ENCODE measurements around the gene PLEKHO2.
A peak's percentile ranks its signal among the peaks of the same experiment; 100 is the strongest.
"Not testable (repeated sequence)": the region's sequence is repeated elsewhere in the genome, so short reads cannot be mapped to it uniquely, and the experiment has no call there.

The PLEKHO2 gene

DNA sequence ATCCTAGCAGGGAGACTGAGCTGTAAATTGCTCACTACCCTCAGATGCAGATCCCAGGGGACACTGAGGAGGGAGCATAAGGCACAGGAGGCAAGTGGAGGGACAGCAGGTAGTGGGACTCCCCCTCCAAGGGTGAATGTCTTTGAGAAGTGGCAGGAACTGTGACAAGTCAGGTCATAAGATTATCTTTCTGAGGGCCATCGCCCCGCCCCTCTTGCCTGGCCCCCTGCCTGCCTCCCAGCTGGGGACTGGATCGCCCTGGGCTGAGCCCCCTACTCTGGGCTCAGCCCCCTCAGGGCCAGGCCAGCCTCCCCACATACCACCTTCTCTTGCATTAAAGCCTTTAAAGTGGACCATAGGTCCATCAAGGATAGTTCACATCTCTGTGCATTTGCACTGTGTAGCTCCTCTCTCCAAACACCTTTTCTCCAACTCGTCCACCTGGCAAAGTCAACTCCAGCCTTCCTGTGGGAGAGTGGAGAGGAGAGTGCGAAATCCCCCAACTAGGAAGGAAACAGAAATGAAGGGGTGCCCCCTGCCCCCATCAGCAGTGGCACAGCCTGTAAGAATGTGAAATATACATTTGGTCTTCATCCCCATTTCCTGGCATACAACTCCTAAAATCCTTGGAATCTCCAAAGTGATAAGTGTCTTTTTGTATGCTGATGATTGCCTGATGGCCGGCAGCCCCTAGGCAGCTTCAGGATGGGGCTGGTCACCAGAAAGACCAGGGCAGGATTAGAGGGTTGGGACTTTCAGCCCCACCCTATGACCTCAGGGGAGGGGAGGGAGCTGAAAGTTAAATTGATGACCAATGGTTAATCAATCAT, 31.0 kb upstream of the PLEKHO2 start:
- Mint-ChIP-seq H3K36me3 (no peaks in the 10 kb centered on the region), H3K4me3 (no peak overlapping the region), H3K27ac (peak overlapping the region; percentile 90), H3K27me3 (peaks cover 0 to 6% of the 10 kb centered on the region in 2 donors), H3K9me3 (no peaks in the 10 kb centered on the region), H3K4me1 (peaks cover 41 to 56% of the 10 kb centered on the region in 2 donors)
- ATAC-seq (replicated peaks) (peak in 1 of 2 donors; percentile 28), DNase-seq (peak; percentile 24)

DNA sequence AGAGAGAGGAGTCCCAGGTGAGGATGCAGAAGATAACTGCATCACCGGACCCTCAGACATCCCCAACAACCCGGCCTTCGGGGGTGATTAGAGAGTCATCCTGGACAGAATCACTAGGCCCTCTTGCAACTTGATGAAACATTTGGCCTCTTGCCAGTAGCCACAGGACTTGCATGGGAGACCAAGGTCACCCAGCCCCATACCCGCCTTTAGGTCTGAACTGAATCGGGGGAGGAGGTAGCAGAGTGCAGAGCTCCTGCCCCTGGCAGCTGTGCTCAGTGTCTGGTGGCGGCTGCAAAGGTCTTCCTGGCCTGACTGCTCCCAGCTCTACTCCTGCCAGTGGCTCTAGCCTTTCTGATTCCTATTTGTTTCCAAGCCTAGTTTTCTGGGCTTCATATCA, 28.6 kb upstream of the PLEKHO2 start:
- H3K27ac Mint-ChIP-seq: peak overlapping the region; percentile 47
- H3K9me3 Mint-ChIP-seq: no peaks in the 10 kb centered on the region
- peak overlapping the region; percentile 19 to 49 for H3K4me3 Mint-ChIP-seq
- peaks cover 0 to 6% of the 10 kb centered on the region in 2 donors for H3K36me3 Mint-ChIP-seq
- DNase-seq (peak; percentile 55), ATAC-seq (replicated peaks) (peak; percentile 62 to 66)
- peaks cover 42 to 58% of the 10 kb centered on the region in 2 donors for H3K4me1 Mint-ChIP-seq
- H3K27me3 Mint-ChIP-seq: peaks cover 0 to 6% of the 10 kb centered on the region in 2 donors

DNA sequence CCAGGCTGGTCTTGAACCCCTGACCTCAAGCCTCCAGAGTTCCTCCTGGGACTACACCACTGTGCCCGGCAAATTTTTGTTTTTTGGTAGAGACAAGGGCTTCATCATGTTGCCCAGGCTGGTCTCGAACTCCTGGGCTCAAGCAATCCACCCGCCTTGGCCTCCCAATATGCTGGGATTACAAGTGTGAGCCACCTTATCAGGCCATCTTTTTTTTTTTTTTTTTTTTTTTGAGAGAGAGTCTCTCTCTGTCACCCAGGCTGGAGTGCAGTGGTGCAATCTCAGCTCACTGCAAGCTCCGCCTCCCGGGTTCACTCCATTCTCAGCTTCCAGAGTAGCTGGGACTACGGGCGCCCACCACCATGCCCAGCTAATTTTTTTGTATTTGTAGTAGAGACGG, 27.4 kb upstream of the PLEKHO2 start:
- ATAC-seq (replicated peaks); H3K36me3 Mint-ChIP-seq; H3K9me3 Mint-ChIP-seq; H3K27ac Mint-ChIP-seq; H3K27me3 Mint-ChIP-seq; DNase-seq; H3K4me3 Mint-ChIP-seq: not testable (repeated sequence)
- peaks cover 42 to 55% of the 10 kb centered on the region in 2 donors for H3K4me1 Mint-ChIP-seq

GRCh38 chr15:64814965-64815364, 26.8 kb upstream of the PLEKHO2 start:
- H3K36me3 Mint-ChIP-seq; H3K4me3 Mint-ChIP-seq; ATAC-seq (replicated peaks); H3K27me3 Mint-ChIP-seq; DNase-seq; H3K9me3 Mint-ChIP-seq: not testable (repeated sequence)
- Mint-ChIP-seq H3K4me1 (peaks cover 37 to 48% of the 10 kb centered on the region in 2 donors), H3K27ac (peak overlapping the region; percentile 25)

DNA sequence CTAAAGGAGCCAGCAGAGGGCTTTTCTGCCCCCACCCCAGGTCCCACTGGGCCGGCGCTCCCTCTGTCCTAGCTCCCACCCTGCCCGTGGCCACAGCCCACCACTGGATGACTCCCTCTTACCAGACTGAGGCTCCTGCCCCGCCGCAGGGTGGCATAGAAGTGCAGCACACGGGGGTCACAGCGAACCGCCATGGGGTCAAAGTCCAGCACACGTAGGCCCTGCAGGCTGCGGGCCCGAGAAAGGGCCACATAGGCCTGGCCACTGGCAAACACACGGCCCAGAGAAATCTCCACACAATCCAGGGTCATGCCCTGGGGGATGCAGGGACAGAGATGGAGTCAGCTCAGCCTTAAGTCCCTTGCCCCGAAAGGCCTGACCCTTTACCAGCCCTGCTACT, 25.3 kb upstream of the PLEKHO2 start:
- no peak overlapping the region for H3K27ac Mint-ChIP-seq
- H3K4me3 Mint-ChIP-seq: no peak overlapping the region
- peaks cover 27 to 34% of the 10 kb centered on the region in 2 donors for H3K4me1 Mint-ChIP-seq
- no peaks in the 10 kb centered on the region for H3K27me3 Mint-ChIP-seq
- no peaks in the 10 kb centered on the region for H3K9me3 Mint-ChIP-seq
- no peak for DNase-seq
- H3K36me3 Mint-ChIP-seq: peaks cover 2 to 11% of the 10 kb centered on the region in 2 donors
- no peak for ATAC-seq (replicated peaks)

- no peak for DNase-seq
- Mint-ChIP-seq H3K4me3 (peak overlapping the region; percentile 77 to 83), H3K9me3 (peaks cover 0 to 1% of the 10 kb centered on the region in 2 donors), H3K27ac (peak overlapping the region; percentile 65), H3K4me1 (peaks cover 27 to 38% of the 10 kb centered on the region in 2 donors), H3K36me3 (peaks cover 2 to 10% of the 10 kb centered on the region in 2 donors), H3K27me3 (peaks cover 12 to 18% of the 10 kb centered on the region in 2 donors)
- ATAC-seq (replicated peaks): peak in 1 of 2 donors; percentile 11
Measured at GRCh38 chr15:64824929-64825430, 16.7 kb upstream of the PLEKHO2 start.

DNA sequence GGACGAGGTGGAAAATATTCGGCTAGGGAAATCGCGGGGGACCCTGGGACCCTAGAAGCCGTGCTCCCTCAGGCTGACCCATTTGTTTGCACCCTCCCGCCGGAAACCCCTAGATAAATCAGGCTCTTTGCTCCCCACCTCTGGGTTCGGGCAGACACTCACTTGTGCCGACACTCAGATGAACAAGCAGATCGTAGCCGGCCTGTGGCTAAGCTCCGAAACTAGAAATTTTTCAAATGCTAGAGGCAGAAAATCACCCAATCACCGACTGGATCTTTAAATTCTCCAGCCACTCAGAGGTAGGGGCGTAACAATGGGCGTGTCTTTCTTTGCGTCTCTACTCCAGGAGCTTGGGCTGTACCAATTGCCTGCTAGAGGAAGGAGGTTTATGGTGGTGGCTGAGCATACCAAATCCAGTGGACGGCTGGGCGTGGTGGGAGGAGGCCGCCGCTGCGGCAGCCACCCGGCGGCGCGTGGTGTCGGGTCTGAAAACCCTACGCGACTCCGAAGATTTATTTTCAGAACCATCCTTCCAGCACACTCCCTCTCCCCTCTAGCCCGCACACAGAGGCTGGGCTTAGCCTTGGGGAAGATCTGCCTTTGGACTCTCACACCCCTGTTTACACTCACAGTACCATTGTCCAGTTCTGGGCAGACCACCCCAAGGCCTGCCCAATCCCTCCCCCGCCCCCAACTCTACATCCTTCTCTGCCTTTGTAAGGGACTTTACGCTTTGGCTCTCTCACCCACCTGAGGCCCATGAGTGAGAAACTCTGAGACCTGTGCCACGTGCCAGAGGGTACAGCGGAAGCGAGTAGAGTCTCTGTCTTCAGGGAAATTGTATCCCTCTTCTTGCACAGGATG, 16.1 kb upstream of the PLEKHO2 start, which contains the start of gene PIF1:
PIF1 (minus strand) TSS at position 217 of the 864 bp plus-strand sequence. CDS start 1,312 bp downstream, outside the sequence.
- peaks cover 0 to 1% of the 10 kb centered on the region in 2 donors for H3K9me3 Mint-ChIP-seq
- peak within 1 kb of the TSS; percentile 81 to 88 for H3K4me3 Mint-ChIP-seq
- DNase-seq (peak; percentile 91), ATAC-seq (replicated peaks) (peak; percentile 93 to 96)
- H3K36me3 Mint-ChIP-seq: peaks cover 1 to 9% of the 10 kb centered on the region in 2 donors
- H3K27me3 Mint-ChIP-seq: peaks cover 12 to 18% of the 10 kb centered on the region in 2 donors
- H3K4me1 Mint-ChIP-seq: peaks cover 26 to 38% of the 10 kb centered on the region in 2 donors
- peak within 1 kb of the TSS; percentile 89 for H3K27ac Mint-ChIP-seq

- ATAC-seq (replicated peaks) (no peak), DNase-seq (no peak)
- Mint-ChIP-seq H3K27me3 (peaks cover 5 to 6% of the 10 kb centered on the region in 2 donors), H3K9me3 (peaks cover 0 to 1% of the 10 kb centered on the region in 2 donors), H3K4me1 (peaks cover 15 to 24% of the 10 kb centered on the region in 2 donors), H3K27ac (no peak overlapping the region), H3K36me3 (no peaks in the 10 kb centered on the region), H3K4me3 (no peak overlapping the region)
Measured at GRCh38 chr15:64828985-64829384, 12.7 kb upstream of the PLEKHO2 start.

DNA sequence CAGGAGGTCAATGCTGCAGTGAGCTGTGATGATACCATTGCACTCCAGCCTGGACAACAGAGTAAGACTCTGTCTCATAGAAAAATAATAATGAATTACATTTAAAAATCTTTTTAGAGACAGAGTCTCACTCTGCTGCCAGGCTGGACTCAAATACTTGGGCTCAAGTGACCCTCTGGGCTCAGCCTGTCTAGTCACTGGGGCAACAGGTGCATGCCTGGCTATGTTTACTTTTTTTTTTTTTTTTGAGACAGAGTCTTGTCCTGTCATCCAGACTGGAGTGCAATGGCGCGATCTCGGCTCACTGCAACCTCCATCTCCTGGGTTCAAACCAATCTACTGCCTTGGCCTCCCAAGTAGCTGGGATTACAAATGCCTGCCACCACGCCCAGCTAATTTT, 8.0 kb upstream of the PLEKHO2 start:
- Mint-ChIP-seq H3K27me3 (no peaks in the 10 kb centered on the region), H3K4me3 (no peak overlapping the region), H3K9me3 (peaks cover 0 to 2% of the 10 kb centered on the region in 2 donors), H3K27ac (no peak overlapping the region), H3K36me3 (peaks cover 0 to 4% of the 10 kb centered on the region in 2 donors), H3K4me1 (peaks cover 15 to 16% of the 10 kb centered on the region in 2 donors)
- DNase-seq (no peak), ATAC-seq (replicated peaks) (no peak)

GRCh38 chr15:64836023-64836536, 5.6 kb upstream of the PLEKHO2 start:
- Mint-ChIP-seq H3K27me3 (no peaks in the 10 kb centered on the region), H3K9me3 (peaks cover 0 to 2% of the 10 kb centered on the region in 2 donors), H3K36me3 (peaks cover 0 to 4% of the 10 kb centered on the region in 2 donors), H3K27ac (peak overlapping the region; percentile 32), H3K4me3 (peak overlapping the region in 1 of 2 donors; percentile 73), H3K4me1 (peaks cover 24 to 25% of the 10 kb centered on the region in 2 donors)
- ATAC-seq (replicated peaks) (peak; percentile 2 to 5), DNase-seq (no peak)

DNA sequence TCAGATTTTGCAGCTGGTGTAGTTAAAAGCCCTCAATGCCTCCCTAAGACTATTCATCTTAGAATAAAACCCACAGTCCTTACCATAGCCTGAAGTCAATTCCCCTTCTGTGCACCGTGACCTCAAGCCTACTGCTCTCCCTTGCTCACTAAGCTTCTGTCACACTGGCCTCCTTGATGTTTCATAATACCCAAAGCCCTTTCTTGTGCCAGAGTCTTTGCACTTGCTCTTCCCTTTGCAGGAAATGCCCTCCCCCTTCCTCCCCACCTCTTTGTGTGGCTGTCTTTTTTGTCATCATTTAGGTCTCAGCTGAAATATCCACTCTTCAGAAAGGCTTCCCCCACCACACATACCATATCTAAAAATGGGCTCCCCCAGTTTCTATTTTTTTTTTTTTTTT, 4.2 kb upstream of the PLEKHO2 start:
- Mint-ChIP-seq H3K36me3 (peaks cover 4 to 6% of the 10 kb centered on the region in 2 donors), H3K9me3 (peaks cover 0 to 2% of the 10 kb centered on the region in 2 donors), H3K27me3 (no peaks in the 10 kb centered on the region), H3K4me1 (peaks cover 29 to 31% of the 10 kb centered on the region in 2 donors), H3K27ac (no peak overlapping the region), H3K4me3 (no peak overlapping the region)
- no peak for DNase-seq
- no peak for ATAC-seq (replicated peaks)

- Mint-ChIP-seq H3K27me3 (no peaks in the 10 kb centered on the region), H3K36me3 (peaks cover 5 to 20% of the 10 kb centered on the region in 2 donors), H3K4me3 (peak overlapping the region; percentile 93 to 96), H3K9me3 (no peaks in the 10 kb centered on the region), H3K27ac (peak overlapping the region; percentile 75), H3K4me1 (peaks cover 56 to 59% of the 10 kb centered on the region in 2 donors)
- no peak for ATAC-seq (replicated peaks)
- no peak for DNase-seq
Measured at GRCh38 chr15:64841060-64841343, 713 bp upstream of the PLEKHO2 start.

- peaks cover 6 to 21% of the 10 kb centered on the region in 2 donors for H3K36me3 Mint-ChIP-seq
- no peak for DNase-seq
- no peaks in the 10 kb centered on the region for H3K9me3 Mint-ChIP-seq
- ATAC-seq (replicated peaks): no peak
- no peaks in the 10 kb centered on the region for H3K27me3 Mint-ChIP-seq
- H3K27ac Mint-ChIP-seq: peak overlapping the region; percentile 75
- H3K4me1 Mint-ChIP-seq: peaks cover 53 to 64% of the 10 kb centered on the region in 2 donors
- peak overlapping the region; percentile 93 to 96 for H3K4me3 Mint-ChIP-seq
Measured at GRCh38 chr15:64842096-64842939, 603 bp downstream of the PLEKHO2 start.

Data from stimulated activated naive B cell treated with anti-CD40 and anti-IgM and Interleukin-4, amounts not matched to agents 10 μg/mL and 1 μg/mL and 100 μg/mL, for 72 hours (primary cell).